ENCODE measurements around the gene STRIP2. TPM values are rescaled to one million over a fixed set of nuclear protein-coding genes. Genes with fewer than 3 reads are reported as not detected.

STRIP2 gene
- total and polyA plus RNA-seq, 2 donors from 2014 or later: 0.88 to 9.0 TPM

DNA sequence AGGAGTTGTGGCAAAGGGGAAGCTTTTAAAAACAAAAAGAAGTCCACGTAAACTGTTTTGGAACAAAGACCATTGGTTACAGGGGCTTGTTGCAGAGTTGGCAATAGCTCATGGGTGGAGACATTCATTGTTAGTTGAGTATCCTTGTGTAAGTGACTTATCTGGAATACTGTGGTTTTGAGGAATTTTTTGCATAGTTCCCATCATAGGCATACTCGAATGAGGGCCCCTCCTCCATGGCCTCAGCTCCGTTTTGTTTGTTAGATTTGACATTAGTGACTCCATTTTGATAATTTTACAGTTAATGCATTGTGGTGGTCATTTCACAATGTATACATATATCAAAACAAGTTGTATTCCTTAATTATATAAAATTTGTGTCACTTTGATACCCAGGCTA lies 55.3 kb downstream of the STRIP2 start:
- no peaks in the 10 kb centered on the region for H3K4me1 ChIP-seq (ENCODE audit: control insufficient read depth in 2 of 3, insufficient read depth in 2 of 3, low read depth in 1 of 3, low read length in 3 of 3)
- no peak overlapping the region for H3K4me3 ChIP-seq (ENCODE audit: low read length in 3 of 3)
- no peaks in the 10 kb centered on the region for H3K36me3 ChIP-seq (ENCODE audit: control insufficient read depth in 2 of 3, insufficient read depth in 3 of 3, low read length in 3 of 3)
- intact Hi-C loops (cut with DNase I): no loop called here
- no peak overlapping the region for H3K9ac ChIP-seq (ENCODE audit: low read length in 3 of 3)
- H3K27me3 ChIP-seq (ENCODE audit: control insufficient read depth, insufficient read depth, low read length): no peaks in the 10 kb centered on the region
- no peak overlapping the region for H3K27ac ChIP-seq (ENCODE audit: low read depth in 2 of 2, low read length in 2 of 2)
- no peak for FAIRE-seq
- DNase-seq: no peak
- H3K9me3 ChIP-seq (ENCODE audit: control insufficient read depth in 2 of 3, insufficient read depth in 1 of 3, low read length in 3 of 3): no peaks in the 10 kb centered on the region
- TF ChIP-seq, protein P1, sequence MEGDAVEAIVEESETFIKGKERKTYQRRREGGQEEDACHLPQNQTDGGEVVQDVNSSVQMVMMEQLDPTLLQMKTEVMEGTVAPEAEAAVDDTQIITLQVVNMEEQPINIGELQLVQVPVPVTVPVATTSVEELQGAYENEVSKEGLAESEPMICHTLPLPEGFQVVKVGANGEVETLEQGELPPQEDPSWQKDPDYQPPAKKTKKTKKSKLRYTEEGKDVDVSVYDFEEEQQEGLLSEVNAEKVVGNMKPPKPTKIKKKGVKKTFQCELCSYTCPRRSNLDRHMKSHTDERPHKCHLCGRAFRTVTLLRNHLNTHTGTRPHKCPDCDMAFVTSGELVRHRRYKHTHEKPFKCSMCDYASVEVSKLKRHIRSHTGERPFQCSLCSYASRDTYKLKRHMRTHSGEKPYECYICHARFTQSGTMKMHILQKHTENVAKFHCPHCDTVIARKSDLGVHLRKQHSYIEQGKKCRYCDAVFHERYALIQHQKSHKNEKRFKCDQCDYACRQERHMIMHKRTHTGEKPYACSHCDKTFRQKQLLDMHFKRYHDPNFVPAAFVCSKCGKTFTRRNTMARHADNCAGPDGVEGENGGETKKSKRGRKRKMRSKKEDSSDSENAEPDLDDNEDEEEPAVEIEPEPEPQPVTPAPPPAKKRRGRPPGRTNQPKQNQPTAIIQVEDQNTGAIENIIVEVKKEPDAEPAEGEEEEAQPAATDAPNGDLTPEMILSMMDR (IDR thresholded peaks at IDR 0.05; ENCODE audit: borderline replicate concordance, extremely low read depth, insufficient read depth): no peak

DNA sequence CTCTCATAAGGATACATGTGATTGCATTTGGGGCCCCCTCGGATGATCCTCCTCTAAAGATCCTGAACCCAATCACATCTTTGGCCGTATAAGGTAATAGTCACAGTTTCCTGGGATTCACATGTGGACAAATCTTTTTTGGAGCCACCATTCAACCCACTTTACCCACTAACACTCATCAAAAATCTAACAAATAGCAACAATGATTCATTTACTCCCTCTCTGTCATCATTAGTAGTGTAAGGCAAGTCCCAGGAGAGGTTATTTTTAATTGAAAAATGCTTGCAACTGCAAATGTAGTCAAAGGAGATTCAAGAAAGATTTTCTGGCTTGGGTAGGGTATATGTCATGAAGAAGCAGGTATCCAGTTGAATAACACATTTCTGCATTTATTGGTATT lies 58.2 kb downstream of the STRIP2 start:
- no peak overlapping the region for H3K9ac ChIP-seq (ENCODE audit: low read length in 3 of 3)
- DNase-seq (no peak), FAIRE-seq (no peak)
- no peak overlapping the region for H3K27ac ChIP-seq (ENCODE audit: low read depth in 2 of 2, low read length in 2 of 2)
- H3K9me3 ChIP-seq (ENCODE audit: control insufficient read depth in 2 of 3, insufficient read depth in 1 of 3, low read length in 3 of 3): no peaks in the 10 kb centered on the region
- H3K27me3 ChIP-seq (ENCODE audit: control insufficient read depth, insufficient read depth, low read length): no peaks in the 10 kb centered on the region
- intact Hi-C loops (cut with DNase I): no loop called here
- peaks cover 0 to 3% (median 0%) of the 10 kb centered on the region in 3 donors for H3K4me1 ChIP-seq (ENCODE audit: control insufficient read depth in 2 of 3, insufficient read depth in 2 of 3, low read depth in 1 of 3, low read length in 3 of 3)
- H3K36me3 ChIP-seq (ENCODE audit: control insufficient read depth in 2 of 3, insufficient read depth in 3 of 3, low read length in 3 of 3): no peaks in the 10 kb centered on the region
- no peak overlapping the region for H3K4me3 ChIP-seq (ENCODE audit: low read length in 3 of 3)
- TF ChIP-seq, protein P1 (IDR thresholded peaks at IDR 0.05; ENCODE audit: borderline replicate concordance, extremely low read depth, insufficient read depth): no peak

DNA sequence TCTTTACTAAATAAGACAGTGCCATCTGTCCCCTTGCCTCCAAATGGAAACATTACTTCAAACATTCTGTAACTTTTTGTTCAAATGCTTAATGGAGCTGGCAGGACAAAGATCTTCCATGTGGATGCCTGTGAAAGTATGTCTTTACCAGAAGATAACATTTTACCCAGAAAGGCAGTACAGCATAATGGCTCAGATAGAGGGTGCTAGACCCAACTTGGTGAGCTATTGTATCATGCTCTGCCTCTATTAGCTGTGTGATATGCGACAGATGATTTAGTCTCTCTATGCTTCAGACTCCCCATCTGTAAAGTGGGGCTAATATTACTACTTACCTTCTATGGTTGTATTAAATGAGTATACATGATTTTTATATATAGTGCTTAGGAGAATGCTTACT lies 59.3 kb downstream of the STRIP2 start:
- Histone ChIP-seq H3K27ac (ENCODE audit: low read depth in 2 of 2, low read length in 2 of 2) (no peak overlapping the region), H3K27me3 (ENCODE audit: control insufficient read depth, insufficient read depth, low read length) (no peaks in the 10 kb centered on the region), H3K9me3 (ENCODE audit: control insufficient read depth in 2 of 3, insufficient read depth in 1 of 3, low read length in 3 of 3) (no peaks in the 10 kb centered on the region), H3K4me1 (ENCODE audit: control insufficient read depth in 2 of 3, insufficient read depth in 2 of 3, low read depth in 1 of 3, low read length in 3 of 3) (peaks cover 0 to 3% (median 0%) of the 10 kb centered on the region in 3 donors), H3K36me3 (ENCODE audit: control insufficient read depth in 2 of 3, insufficient read depth in 3 of 3, low read length in 3 of 3) (no peaks in the 10 kb centered on the region), H3K4me3 (ENCODE audit: low read length in 3 of 3) (no peak overlapping the region), H3K9ac (ENCODE audit: low read length in 3 of 3) (no peak overlapping the region)
- no peak for DNase-seq
- no peak for FAIRE-seq
- TF ChIP-seq, protein P1 (IDR thresholded peaks at IDR 0.05; ENCODE audit: borderline replicate concordance, extremely low read depth, insufficient read depth): no peak
- intact Hi-C loops (cut with DNase I): no loop called here

DNA sequence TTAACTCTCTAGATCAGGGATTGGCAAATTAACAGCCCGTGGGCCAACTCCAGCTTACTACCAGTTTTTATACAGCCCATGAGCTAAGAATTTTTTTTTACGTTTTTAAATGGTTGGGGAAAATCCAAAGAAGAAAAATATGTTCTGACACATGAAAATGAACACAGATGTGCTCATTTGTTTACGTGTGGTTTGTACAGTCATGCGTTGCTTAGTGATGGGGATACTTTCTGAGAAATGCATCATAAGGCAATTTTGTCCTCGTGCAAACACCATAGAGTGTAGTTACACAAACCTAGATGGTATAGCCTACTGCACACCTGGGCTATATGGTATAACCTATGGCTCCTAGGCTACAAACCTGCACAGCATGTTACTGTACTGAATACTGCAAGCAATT lies 59.8 kb downstream of the STRIP2 start:
- no peaks in the 10 kb centered on the region for H3K36me3 ChIP-seq (ENCODE audit: control insufficient read depth in 2 of 3, insufficient read depth in 3 of 3, low read length in 3 of 3)
- H3K27me3 ChIP-seq (ENCODE audit: control insufficient read depth, insufficient read depth, low read length): no peaks in the 10 kb centered on the region
- no peak overlapping the region for H3K9ac ChIP-seq (ENCODE audit: low read length in 3 of 3)
- peaks cover 0 to 3% (median 0%) of the 10 kb centered on the region in 3 donors for H3K4me1 ChIP-seq (ENCODE audit: control insufficient read depth in 2 of 3, insufficient read depth in 2 of 3, low read depth in 1 of 3, low read length in 3 of 3)
- DNase-seq (no peak), FAIRE-seq (no peak)
- H3K27ac ChIP-seq (ENCODE audit: low read depth in 2 of 2, low read length in 2 of 2): no peak overlapping the region
- intact Hi-C loops (cut with DNase I): no loop called here
- no peaks in the 10 kb centered on the region for H3K9me3 ChIP-seq (ENCODE audit: control insufficient read depth in 2 of 3, insufficient read depth in 1 of 3, low read length in 3 of 3)
- H3K4me3 ChIP-seq (ENCODE audit: low read length in 3 of 3): no peak overlapping the region
- TF ChIP-seq, protein P1 (IDR thresholded peaks at IDR 0.05; ENCODE audit: borderline replicate concordance, extremely low read depth, insufficient read depth): no peak
